A673 (cell line): Measurements from ENCODE around the gene ERP44.
"Not testable (repeated sequence)": the region's sequence is repeated elsewhere in the genome, so short reads cannot be mapped to it uniquely, and the experiment has no call there.

ENCODE experiments used
- CTCF ChIP-seq: fragments of 300-800, 200-600 bp; sonication (generic); conservative IDR thresholded peaks from 2 replicates; pipeline ENCODE4 v1.5.1; 2017; ENCODE audit warnings: low read depth, mild to moderate bottlenecking, antibody characterized with exemption, low read length, moderate library complexity, mixed read lengths
- EZH2 ChIP-seq: fragments of 200-600 bp; sonication (generic); IDR thresholded peaks from 2 replicates; pipeline ENCODE4 v1.6.1; 2017; ENCODE audit warnings: borderline replicate concordance, low read depth, mild to moderate bottlenecking, mixed read lengths, antibody characterized with exemption, low read length; ENCODE audit not compliant: poor library complexity, severe bottlenecking

GRCh38 chr9:100069068-100069467, 29.7 kb downstream of the ERP44 start:
- TF ChIP-seq CTCF, EZH2: not testable (repeated sequence)
